ENCODE data around the gene SETD5.

GRCh38 chr3:9396301-9396631 lies 1.1 kb upstream of the SETD5 start:
- TF ChIP-seq, protein P1, sequence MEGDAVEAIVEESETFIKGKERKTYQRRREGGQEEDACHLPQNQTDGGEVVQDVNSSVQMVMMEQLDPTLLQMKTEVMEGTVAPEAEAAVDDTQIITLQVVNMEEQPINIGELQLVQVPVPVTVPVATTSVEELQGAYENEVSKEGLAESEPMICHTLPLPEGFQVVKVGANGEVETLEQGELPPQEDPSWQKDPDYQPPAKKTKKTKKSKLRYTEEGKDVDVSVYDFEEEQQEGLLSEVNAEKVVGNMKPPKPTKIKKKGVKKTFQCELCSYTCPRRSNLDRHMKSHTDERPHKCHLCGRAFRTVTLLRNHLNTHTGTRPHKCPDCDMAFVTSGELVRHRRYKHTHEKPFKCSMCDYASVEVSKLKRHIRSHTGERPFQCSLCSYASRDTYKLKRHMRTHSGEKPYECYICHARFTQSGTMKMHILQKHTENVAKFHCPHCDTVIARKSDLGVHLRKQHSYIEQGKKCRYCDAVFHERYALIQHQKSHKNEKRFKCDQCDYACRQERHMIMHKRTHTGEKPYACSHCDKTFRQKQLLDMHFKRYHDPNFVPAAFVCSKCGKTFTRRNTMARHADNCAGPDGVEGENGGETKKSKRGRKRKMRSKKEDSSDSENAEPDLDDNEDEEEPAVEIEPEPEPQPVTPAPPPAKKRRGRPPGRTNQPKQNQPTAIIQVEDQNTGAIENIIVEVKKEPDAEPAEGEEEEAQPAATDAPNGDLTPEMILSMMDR (conservative IDR thresholded peaks at IDR 0.05): no peak
- TF ChIP-seq ZFX (IDR thresholded peaks at IDR 0.05): no peak
